Fibroblast of pulmonary artery (primary cell): ENCODE data around the gene TBC1D1.

Experiments
- DNase-seq: peaks from one replicate; pipeline ENCODE4 v3.0.0-alpha.2; 2010; ENCODE audit warnings: low read depth
- H3K4me3 ChIP-seq: replicated peaks from 2 replicates; pipeline ENCODE4 v1.5.1; 2011; ENCODE audit warnings: low read depth, mild to moderate bottlenecking, control low read depth, low read length, moderate library complexity
- CTCF ChIP-seq: IDR thresholded peaks from 2 replicates; pipeline ENCODE4 v1.5.1; 2011; ENCODE audit warnings: mild to moderate bottlenecking, control low read depth, low read length, inconsistent platforms; ENCODE audit errors: missing control alignments

The TBC1D1 gene

DNA sequence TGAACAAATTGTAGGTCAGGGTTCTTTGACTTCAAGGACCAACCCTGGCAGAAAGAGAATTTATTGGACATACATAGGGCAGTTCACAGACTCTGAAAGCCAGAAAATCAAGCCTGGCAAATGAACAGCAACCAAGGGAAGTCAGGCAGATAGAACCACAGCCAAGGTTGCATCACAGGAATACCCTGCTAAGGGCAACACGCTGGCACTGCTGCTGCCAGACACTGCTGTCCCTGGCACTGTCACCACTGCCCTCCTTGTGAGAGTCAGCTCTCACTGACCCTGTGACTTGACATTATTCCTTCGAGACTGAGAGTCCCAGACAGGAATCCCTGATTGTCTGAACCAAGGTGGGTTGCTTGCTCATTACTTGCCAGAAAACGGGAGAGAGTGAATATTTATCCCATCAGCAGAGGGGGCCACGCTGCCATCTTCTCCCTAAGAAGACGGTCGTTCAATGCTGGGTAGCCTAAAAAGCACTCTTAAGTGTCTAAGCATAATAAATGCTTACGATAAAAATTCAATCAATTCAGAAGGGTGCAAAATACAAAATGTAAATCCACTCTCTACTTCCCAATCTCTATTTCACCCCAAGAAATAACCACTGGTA is 46.1 kb downstream of the TBC1D1 start:
- no peak for DNase-seq
- H3K4me3 ChIP-seq, result no peak overlapping the region
- no peak for TF ChIP-seq CTCF

DNA sequence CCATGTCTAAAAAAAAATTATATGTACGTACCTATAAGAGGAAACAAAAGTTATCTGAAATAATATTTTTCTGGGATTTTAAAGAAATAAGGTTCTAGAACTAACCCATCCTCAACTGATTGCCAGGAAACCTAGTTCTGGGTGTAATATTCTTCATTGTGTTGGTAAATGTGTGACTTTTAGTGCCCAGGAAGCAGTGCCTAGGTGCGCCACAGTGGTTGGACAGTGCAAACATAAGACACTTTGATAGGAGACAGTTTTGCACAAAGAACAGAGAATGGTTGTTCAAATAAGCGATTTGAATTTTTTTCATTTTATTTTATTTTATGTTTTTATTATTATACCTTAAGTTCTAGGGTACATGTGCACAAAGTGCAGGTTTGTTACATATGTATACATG is 47.3 kb downstream of the TBC1D1 start:
- no peak for TF ChIP-seq CTCF
- H3K4me3 ChIP-seq, result no peak overlapping the region
- no peak for DNase-seq

GRCh38 chr4:37946503-37947179 is 55.8 kb downstream of the TBC1D1 start:
- no peak overlapping the region for H3K4me3 ChIP-seq
- DNase-seq, result no peak
- TF ChIP-seq CTCF, result no peak

- TF ChIP-seq CTCF, result no peak
- no peak for DNase-seq
- no peak overlapping the region for H3K4me3 ChIP-seq
These were observed 57.7 kb downstream of the TBC1D1 start for GRCh38 chr4:37948542-37948941.

- no peak for DNase-seq
- no peak for TF ChIP-seq CTCF
- no peak overlapping the region for H3K4me3 ChIP-seq
These were observed 58.9 kb downstream of the TBC1D1 start for GRCh38 chr4:37949636-37950426.

DNA sequence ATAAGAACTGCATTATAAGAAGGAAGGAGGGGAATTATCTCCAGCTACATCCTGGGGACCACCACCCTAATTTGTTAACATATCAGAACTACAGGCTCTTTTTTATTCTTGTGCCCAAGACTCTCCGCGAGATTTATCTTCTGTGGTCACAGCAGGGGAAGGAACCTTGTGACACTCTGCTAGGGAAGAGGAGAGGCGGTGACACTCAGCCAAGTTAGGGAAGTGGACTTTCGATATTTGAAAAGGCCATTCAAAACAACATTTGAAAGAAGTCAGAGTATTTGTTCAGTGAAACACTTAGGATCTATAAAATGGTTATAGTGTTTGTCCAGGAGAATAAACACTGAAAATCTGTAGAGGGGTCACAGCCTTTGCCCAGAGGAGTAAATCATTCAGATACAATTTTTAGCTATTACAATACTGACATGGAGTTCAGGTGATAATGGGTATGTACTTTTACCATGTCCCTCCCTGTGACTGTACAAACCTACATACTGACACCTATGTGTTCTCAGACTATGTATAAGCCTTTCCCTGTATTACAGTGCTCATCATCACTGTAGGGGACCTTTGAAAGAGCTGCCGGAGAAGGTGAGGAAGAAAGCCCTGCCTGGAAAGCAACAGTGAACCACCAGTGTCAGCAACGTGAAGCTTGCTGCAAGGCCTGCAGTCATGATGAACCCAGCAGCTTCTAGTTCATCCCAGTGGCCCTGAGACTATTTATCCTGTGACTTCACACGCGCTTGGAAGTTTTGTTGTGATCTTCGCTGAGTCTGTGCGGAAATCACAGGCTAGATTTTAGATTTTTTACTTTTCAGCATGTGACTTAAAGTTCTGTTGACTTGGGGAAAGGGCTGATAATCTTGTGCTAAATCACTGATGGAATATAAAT is 60.8 kb downstream of the TBC1D1 start:
- no peak for DNase-seq
- no peak for TF ChIP-seq CTCF
- H3K4me3 ChIP-seq, result no peak overlapping the region
